Liver (tissue), 9 donors: ENCODE data around the gene CRY1. TPM values are rescaled to one million over a fixed set of nuclear protein-coding genes. Genes with fewer than 3 reads are reported as not detected.
A peak's percentile ranks its signal among the peaks of the same experiment; 100 is the strongest.

Source experiments
- DNase-seq: peaks from one replicate; pipeline ENCODE4 v3.0.0-alpha.2; 2017; ENCODE audit warnings: low spot score
- H3K27ac ChIP-seq, 2 donors: one replicate each; pipeline ENCODE4 v1.7.0; 2013; ENCODE audit warnings: inconsistent platforms in 2 of 2, low read length in 2 of 2, control low read depth in 1 of 2, low read depth in 1 of 2, mild to moderate bottlenecking in 1 of 2
- H3K27me3 ChIP-seq, 4 donors: one replicate each; pipeline versions ENCODE4 v1.6.1 to v1.7.0; 2013; ENCODE audit warnings: low read length in 3 of 4, inconsistent platforms in 1 of 4, mild to moderate bottlenecking in 1 of 4, moderate library complexity in 1 of 4; ENCODE audit not compliant: control insufficient read depth in 4 of 4, insufficient read depth in 4 of 4
- H3K36me3 ChIP-seq, 4 donors: one replicate each; pipeline versions ENCODE4 v1.6.1 to v1.7.0; 2013; ENCODE audit warnings: low read length in 3 of 4, mild to moderate bottlenecking in 3 of 4, low read depth in 1 of 4, moderate library complexity in 1 of 4; ENCODE audit not compliant: control insufficient read depth in 4 of 4, insufficient read depth in 3 of 4
- H3K4me1 ChIP-seq, 4 donors: one replicate each; pipeline versions ENCODE4 v1.6.1 to v1.7.0; 2013; ENCODE audit warnings: low read length in 3 of 4, mild to moderate bottlenecking in 3 of 4, moderate library complexity in 1 of 4; ENCODE audit not compliant: control insufficient read depth in 4 of 4, insufficient read depth in 4 of 4
- H3K4me3 ChIP-seq, 3 donors: one replicate each; pipeline versions ENCODE4 v1.6.1 to v1.7.0; 2013; ENCODE audit warnings: low read length in 3 of 3, control low read depth in 1 of 3, low read depth in 1 of 3, mild to moderate bottlenecking in 1 of 3
- H3K9ac ChIP-seq, 2 donors: one replicate each; pipeline ENCODE4 v1.7.0; 2013; ENCODE audit warnings: low read length in 2 of 2, mild to moderate bottlenecking in 2 of 2, moderate library complexity in 2 of 2, control low read depth in 1 of 2, low read depth in 1 of 2
- H3K9me3 ChIP-seq, 4 donors: one replicate each; pipeline versions ENCODE4 v1.6.1 to v1.7.0; 2013; ENCODE audit warnings: low read length in 3 of 4; ENCODE audit not compliant: control insufficient read depth in 4 of 4
- FOXA1 ChIP-seq: IDR thresholded peaks from 2 replicates; pipeline ENCODE4 v1.6.1; 2016; ENCODE audit warnings: antibody characterized with exemption
- FOXA2 ChIP-seq: IDR thresholded peaks from 2 replicates; pipeline ENCODE4 v1.6.1; 2016; ENCODE audit warnings: antibody characterized with exemption
- HNF4A ChIP-seq, 2 donors: conservative IDR thresholded peaks; 2 replicates each; pipeline ENCODE4 v1.6.1; 2016; ENCODE audit warnings: antibody characterized with exemption in 2 of 2, mild to moderate bottlenecking in 2 of 2
- HNF4G ChIP-seq: IDR thresholded peaks from 2 replicates; pipeline ENCODE4 v1.6.1; 2016; ENCODE audit warnings: antibody characterized with exemption
- JUND ChIP-seq, 2 donors: IDR thresholded peaks; 2 replicates each; pipeline ENCODE4 v1.6.1; 2016; ENCODE audit warnings: antibody characterized with exemption in 2 of 2
- NR2F2 ChIP-seq: IDR thresholded peaks from 2 replicates; pipeline ENCODE4 v1.6.1; 2016; ENCODE audit warnings: antibody characterized with exemption
- RXRA ChIP-seq, 2 donors: IDR thresholded peaks; 2 replicates each; pipeline ENCODE4 v1.6.1; 2017 to 2018; ENCODE audit warnings: antibody characterized with exemption in 2 of 2, mild to moderate bottlenecking in 1 of 2
- SP1 ChIP-seq: IDR thresholded peaks from 2 replicates; pipeline ENCODE4 v1.6.1; 2018; ENCODE audit warnings: antibody characterized with exemption, mild to moderate bottlenecking
- TAF1 ChIP-seq: conservative IDR thresholded peaks from 2 replicates; pipeline ENCODE4 v1.6.1; 2016; ENCODE audit warnings: antibody characterized with exemption, mild to moderate bottlenecking
- WGBS: extraction: QIAGEN DNeasy Blood & Tissue Kit; methylation state at CpG from one replicate; pipeline ENCODE4 v1.1.7; 2013; 5-methylcytosine and 5-hydroxymethylcytosine counted together
- polyA plus RNA-seq, 2 donors: library from polyadenylated mRNA; stranded (reverse) in 1 of 2; unstranded in 1 of 2; fragments of 200-250 nt in 1 of 2; fragments of >200 nt in 1 of 2; fragmentation: Nextera tagmentation in 1 of 2; extraction: Ambion mirVana in 1 of 2; gene quantifications; one replicate each; pipeline versions ENCODE4 v1.2.1 to v1.2.3, GENCODE V29; 2013 to 2015
- total RNA-seq, 2 donors: library from RNA; depleted of rRNA; stranded (reverse); fragments of >200 nt; gene quantifications; one replicate each; pipeline ENCODE4 v1.2.3, GENCODE V29; 2014
- TF ChIP-seq, protein P1 (sequence below): IDR thresholded peaks from 2 replicates; pipeline ENCODE4 v1.6.1; 2016; ENCODE audit warnings: antibody characterized with exemption
- TF ChIP-seq, protein P2 (sequence below): IDR thresholded peaks from 2 replicates; pipeline ENCODE4 v1.6.1; 2016; ENCODE audit warnings: antibody characterized with exemption
- TF ChIP-seq, protein P3 (sequence below): fragments of 150-350 bp; IDR thresholded peaks from 2 replicates; pipeline ENCODE4 v1.5.1; 2017; ENCODE audit warnings: improper control_type of control experiment, low read depth, low read length; ENCODE audit not compliant: missing input control
- TF ChIP-seq, protein P4 (sequence below): IDR thresholded peaks from 2 replicates; pipeline ENCODE4 v1.6.1; 2016; ENCODE audit warnings: antibody characterized with exemption
- donor health status: healthy.
- donor health status: healthy.
- donor health status: healthy.
- donor health status: healthy.
- donor health status: healthy.

Gene CRY1
- total and polyA plus RNA-seq, 4 donors = 5.7 to 16.6 (median 10.1) TPM

DNA sequence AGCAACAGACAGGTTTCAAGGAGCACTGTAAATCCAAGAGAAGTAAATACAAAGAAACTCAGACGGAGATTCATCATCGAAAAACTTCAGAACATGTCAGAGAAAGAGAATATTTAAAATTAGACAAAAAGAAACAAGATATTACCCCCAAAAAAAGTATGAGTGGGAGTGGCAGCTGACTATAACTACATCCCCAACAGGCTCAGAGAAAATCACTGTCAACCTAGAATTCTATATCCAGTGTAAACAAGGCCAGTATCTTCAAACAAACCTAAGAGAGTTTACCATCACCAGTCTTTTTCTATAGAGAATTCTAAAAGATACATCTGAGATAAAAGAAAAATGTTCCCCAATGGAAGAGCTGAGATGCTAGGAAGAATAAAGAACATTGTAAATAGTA lies 39.6 kb downstream of the CRY1 start:
- peaks cover 0 to 5% (median under 1%) of the 10 kb centered on the region in 4 donors for H3K9me3 ChIP-seq
- H3K27me3 ChIP-seq = no peaks in the 10 kb centered on the region
- TF ChIP-seq FOXA1 (no peak), JUND (IDR thresholded peaks at IDR 0.05) (no peak)
- TF ChIP-seq, protein P1, sequence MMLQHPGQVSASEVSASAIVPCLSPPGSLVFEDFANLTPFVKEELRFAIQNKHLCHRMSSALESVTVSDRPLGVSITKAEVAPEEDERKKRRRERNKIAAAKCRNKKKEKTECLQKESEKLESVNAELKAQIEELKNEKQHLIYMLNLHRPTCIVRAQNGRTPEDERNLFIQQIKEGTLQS = no peak
- H3K27ac ChIP-seq = no peak overlapping the region
- H3K9ac ChIP-seq = no peak overlapping the region
- no peaks in the 10 kb centered on the region for H3K36me3 ChIP-seq
- WGBS = 98% methylated on average over 2 of the region's 2 CpGs
- DNase-seq = no peak
- no peak overlapping the region for H3K4me3 ChIP-seq
- H3K4me1 ChIP-seq = no peaks in the 10 kb centered on the region

DNA sequence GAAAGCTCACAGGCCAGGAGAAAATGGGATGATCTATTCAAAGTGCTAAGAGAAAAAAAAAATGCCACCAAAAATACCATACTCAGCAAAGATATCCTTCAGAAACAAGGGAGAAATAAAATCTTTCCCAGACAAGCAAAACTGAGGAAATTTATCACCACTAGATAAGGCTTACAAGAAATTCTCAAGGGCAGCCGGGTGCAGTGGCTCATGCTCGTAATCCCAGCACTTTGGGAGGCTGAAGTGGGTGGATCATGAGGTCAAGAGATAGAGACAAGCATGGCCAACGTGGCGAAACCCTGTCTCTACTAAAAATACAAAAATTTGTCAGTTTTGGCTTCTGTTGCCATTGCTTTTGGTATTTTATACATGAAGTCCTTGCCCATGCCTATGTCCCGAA lies 48.2 kb downstream of the CRY1 start:
- H3K27ac ChIP-seq = no peak overlapping the region
- 88% methylated on average over 5 of the region's 5 CpGs for WGBS
- H3K9me3 ChIP-seq = no peaks in the 10 kb centered on the region
- TF ChIP-seq SP1 = no peak
- TF ChIP-seq HNF4G = no peak
- TF ChIP-seq, protein P2, sequence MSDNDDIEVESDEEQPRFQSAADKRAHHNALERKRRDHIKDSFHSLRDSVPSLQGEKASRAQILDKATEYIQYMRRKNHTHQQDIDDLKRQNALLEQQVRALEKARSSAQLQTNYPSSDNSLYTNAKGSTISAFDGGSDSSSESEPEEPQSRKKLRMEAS = no peak
- TF ChIP-seq, protein P3, sequence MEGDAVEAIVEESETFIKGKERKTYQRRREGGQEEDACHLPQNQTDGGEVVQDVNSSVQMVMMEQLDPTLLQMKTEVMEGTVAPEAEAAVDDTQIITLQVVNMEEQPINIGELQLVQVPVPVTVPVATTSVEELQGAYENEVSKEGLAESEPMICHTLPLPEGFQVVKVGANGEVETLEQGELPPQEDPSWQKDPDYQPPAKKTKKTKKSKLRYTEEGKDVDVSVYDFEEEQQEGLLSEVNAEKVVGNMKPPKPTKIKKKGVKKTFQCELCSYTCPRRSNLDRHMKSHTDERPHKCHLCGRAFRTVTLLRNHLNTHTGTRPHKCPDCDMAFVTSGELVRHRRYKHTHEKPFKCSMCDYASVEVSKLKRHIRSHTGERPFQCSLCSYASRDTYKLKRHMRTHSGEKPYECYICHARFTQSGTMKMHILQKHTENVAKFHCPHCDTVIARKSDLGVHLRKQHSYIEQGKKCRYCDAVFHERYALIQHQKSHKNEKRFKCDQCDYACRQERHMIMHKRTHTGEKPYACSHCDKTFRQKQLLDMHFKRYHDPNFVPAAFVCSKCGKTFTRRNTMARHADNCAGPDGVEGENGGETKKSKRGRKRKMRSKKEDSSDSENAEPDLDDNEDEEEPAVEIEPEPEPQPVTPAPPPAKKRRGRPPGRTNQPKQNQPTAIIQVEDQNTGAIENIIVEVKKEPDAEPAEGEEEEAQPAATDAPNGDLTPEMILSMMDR = no peak
- TF ChIP-seq, protein P4, sequence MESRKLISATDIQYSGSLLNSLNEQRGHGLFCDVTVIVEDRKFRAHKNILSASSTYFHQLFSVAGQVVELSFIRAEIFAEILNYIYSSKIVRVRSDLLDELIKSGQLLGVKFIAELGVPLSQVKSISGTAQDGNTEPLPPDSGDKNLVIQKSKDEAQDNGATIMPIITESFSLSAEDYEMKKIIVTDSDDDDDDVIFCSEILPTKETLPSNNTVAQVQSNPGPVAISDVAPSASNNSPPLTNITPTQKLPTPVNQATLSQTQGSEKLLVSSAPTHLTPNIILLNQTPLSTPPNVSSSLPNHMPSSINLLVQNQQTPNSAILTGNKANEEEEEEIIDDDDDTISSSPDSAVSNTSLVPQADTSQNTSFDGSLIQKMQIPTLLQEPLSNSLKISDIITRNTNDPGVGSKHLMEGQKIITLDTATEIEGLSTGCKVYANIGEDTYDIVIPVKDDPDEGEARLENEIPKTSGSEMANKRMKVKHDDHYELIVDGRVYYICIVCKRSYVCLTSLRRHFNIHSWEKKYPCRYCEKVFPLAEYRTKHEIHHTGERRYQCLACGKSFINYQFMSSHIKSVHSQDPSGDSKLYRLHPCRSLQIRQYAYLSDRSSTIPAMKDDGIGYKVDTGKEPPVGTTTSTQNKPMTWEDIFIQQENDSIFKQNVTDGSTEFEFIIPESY = no peak
- TF ChIP-seq FOXA2 = no peak
- TF ChIP-seq TAF1 = no peak
- TF ChIP-seq, protein P1 = no peak
- no peak for TF ChIP-seq JUND (IDR thresholded peaks at IDR 0.05)
- TF ChIP-seq RXRA (IDR thresholded peaks at IDR 0.05) = no peak
- no peak for TF ChIP-seq FOXA1
- DNase-seq = no peak
- no peaks in the 10 kb centered on the region for H3K27me3 ChIP-seq
- H3K4me3 ChIP-seq = no peak overlapping the region
- H3K36me3 ChIP-seq = no peaks in the 10 kb centered on the region
- no peaks in the 10 kb centered on the region for H3K4me1 ChIP-seq
- H3K9ac ChIP-seq = no peak overlapping the region

DNA sequence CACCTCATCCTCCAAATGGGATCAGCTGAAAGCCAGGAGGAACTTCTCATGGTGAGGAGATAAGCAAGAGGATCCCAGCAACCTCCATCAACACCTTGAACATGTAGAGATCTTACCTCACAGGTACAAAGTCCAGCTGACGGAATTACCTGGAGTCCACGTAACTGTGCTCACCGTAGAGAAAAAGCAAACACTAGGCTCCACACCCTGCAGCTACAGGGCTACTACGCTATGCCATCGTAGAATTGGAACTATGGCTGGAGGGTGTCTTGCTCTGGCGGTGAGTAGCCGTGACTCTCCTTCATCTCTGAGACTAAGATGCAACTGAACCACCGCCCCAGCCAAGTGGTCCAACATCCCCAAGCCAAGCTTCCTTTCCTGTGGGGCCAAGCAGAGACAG lies 50.5 kb downstream of the CRY1 start:
- Histone ChIP-seq H3K9me3 (no peaks in the 10 kb centered on the region), H3K36me3 (no peaks in the 10 kb centered on the region), H3K4me3 (no peak overlapping the region), H3K4me1 (no peaks in the 10 kb centered on the region), H3K27me3 (no peaks in the 10 kb centered on the region), H3K9ac (no peak overlapping the region), H3K27ac (no peak overlapping the region)
- TF ChIP-seq NR2F2 (no peak), HNF4A (conservative IDR thresholded peaks at IDR 0.05) (peak; percentile 38 to 39), RXRA (IDR thresholded peaks at IDR 0.05) (no peak), FOXA2 (no peak)
- WGBS = 61% methylated on average over 8 of the region's 8 CpGs
- no peak for DNase-seq
